GM18505 (cell line): Measurements from ENCODE around the gene CBFA2T3.

Experiments used
- ATAC-seq: cut with Tn5 transposase; IDR thresholded peaks from one replicate; pipeline ENCODE4 v1.9.1; 2021; ENCODE audit not compliant: unreplicated experiment
- POLR2A ChIP-seq: IDR thresholded peaks from 4 replicates; pipeline ENCODE4 v1.6.1; 2011; ENCODE audit warnings: borderline replicate concordance; ENCODE audit not compliant: insufficient read depth, insufficient read length; ENCODE audit errors: extremely low read depth

The CBFA2T3 gene

DNA sequence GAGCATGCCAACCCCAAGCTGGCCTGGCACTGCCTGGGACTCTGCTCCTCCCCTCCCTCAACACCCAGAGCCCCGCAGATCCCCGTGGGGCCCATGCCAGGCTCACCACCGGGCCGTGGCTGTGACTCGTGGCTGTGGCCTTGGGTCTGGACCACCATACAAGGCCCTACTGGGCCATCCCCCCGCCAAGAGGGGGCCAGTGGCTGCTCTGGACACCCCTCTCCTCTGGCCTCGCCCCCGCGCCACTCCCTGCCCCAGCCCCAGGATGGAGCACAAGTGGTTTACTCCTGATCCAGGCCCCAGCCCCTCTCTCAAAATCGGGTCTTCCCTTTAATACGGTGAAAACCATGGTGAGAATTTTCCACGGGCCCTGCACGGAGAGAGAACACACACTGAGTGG, 113.6 kb downstream of the CBFA2T3 start:
- no peak for TF ChIP-seq POLR2A
- ATAC-seq: no peak

DNA sequence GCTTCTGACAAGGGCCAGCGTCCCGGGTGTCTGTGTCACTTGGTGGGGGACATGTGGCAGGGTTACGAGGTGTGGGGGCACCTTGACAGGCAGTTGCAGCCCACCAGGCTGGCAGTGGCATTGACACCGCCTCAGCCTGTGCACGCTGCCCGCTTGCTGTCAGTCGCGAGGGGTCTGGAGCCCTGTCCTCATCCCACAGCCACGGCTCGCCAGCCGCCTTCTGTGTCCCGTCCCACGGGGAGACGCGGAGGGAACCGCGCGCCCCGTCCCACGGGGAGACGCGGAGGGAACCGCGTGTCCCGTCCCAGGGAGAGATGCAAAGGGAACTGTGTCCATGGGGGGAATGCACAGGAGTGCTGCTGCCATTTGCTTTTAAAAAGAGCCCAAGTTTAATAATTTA, 114.0 kb downstream of the CBFA2T3 start:
- ATAC-seq: no peak
- TF ChIP-seq POLR2A: no peak

DNA sequence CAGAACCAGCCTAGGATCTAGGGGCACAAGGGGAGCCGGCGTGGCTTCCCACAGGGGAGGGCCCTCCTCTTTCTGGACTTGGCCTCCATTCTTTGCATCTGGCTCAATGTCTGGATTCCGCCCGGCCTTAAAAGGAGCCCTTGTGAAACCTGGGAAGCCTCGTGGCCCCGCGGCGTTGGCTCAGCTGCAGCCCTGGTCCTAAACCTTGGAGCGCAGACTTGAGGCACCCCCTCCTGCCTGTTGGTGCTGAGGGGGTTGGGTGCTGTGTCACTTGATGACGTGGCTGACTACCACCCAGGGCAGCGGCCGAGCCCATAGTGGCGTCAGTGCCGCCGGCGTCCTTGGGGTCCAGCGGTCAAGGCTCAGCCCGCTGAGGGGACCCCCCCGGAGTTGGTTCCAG, 115.6 kb downstream of the CBFA2T3 start:
- TF ChIP-seq POLR2A: no peak
- no peak for ATAC-seq

DNA sequence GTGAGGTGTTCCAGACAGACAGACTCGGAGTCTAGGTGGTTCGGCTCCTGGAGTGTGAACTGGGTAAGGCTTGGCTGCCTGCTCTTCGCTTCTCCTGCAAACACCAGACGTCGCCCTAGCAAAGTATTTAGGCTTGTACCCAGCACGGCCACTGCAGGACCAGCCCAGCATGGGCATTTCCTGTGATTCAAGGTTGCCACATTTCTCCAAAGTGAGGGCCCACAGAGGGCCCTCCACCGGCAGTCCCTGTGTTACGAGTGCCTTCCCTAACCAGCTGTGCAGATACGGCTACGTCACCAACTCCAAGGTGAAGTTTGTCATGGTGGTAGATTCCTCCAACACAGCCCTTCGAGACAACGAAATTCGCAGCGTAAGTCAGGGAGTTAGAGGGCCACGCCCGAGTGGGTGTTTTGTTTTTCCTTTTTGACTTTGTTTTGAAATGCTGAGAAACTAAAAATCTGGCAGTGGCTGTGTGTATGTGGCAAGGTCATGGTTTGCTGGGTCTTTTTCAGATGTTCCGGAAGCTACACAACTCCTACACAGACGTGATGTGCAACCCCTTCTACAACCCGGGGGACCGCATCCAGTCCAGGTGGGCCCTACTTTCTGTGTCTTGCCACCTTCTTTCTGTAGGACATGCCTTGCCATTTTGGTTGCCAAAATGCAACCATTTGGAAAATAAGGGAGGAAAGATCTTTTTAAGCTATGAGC, 117.5 kb downstream of the CBFA2T3 start:
- no peak for ATAC-seq
- no peak for TF ChIP-seq POLR2A

DNA sequence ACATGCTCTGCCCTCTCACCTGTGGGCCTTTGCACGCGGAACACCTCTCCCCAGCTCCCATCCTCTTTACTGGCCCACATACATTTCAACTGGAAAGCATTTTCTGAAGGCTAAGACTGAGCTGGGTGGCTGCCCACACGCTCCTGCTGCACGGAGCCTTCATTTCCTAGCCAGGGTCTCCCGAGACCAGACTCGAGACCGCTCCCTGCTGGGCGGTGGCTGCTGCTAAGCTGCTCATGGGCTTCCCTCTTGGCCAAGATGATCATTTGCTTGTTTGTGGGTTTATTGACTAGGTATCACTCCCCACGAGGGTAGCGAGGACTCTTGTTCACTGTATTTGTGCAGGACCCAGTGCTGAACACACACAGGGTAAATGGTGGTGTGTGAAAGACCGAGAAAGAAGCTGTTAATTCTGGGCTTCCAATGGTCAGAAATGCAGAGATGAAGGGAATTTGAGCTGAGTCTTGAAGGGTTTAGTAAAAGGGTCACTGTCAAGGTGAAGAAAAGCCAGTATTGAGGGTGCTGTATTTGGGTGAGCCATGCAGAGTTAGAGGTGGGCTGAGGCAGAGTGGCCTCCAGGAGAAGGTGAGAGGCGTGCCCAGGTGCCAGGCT, 119.2 kb downstream of the CBFA2T3 start:
- no peak for TF ChIP-seq POLR2A
- ATAC-seq: peak; percentile 41

DNA sequence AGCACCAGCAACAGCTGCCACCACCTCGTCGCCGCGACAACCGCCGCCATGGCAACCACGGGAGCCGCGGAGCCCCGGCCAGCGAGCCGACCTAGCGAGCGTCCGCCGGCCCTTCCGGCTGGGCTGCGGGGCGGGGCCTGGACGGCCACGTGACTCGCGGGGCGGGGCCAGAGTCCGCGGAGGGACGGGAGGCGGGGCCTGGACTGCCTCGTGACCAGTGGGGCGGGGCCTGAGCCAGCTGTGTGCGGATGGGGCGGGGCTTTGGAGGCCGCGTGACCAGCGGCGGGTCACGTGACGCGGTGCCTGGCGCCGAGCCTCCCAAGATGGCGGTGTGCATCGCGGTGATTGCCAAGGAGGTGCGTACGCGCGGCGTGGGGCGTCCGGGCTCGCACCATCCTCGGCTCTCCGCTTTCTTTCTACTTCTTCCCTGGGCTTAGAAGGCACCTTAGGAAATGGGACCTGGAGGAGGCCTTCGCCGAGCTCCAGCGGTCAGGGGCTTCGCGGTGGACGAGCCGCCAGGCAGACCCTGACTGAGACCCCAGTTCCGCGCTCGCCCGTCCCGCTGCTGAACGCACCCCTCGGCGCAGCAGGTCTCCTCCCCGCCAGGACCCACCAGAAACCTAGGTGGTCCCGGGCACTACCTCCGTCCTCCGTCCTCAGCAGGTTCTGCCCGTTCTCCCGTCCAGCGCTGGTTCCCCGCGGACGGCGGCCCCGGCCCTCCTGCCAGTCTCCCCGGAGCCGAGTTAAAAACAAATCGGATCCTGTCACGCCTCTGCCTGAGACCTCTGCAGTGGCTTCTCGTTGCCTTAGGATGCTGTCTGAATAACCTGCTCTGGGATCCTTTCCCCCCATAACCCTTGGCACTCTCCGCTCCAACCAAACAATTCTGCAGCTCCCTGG, 119.9 kb downstream of the CBFA2T3 start, which contains the start of the genes GALNS and TRAPPC2L:
TSS of gene GALNS (minus strand) at position 120 of the 900 bp plus-strand sequence. CDS start at position 50, 70 bp downstream.
TSS of gene TRAPPC2L (plus strand) at position 300 of the 900 bp plus-strand sequence. CDS start at position 324, 24 bp downstream.
- peak; percentile 92 for TF ChIP-seq POLR2A
- peak; percentile 72 for ATAC-seq

DNA sequence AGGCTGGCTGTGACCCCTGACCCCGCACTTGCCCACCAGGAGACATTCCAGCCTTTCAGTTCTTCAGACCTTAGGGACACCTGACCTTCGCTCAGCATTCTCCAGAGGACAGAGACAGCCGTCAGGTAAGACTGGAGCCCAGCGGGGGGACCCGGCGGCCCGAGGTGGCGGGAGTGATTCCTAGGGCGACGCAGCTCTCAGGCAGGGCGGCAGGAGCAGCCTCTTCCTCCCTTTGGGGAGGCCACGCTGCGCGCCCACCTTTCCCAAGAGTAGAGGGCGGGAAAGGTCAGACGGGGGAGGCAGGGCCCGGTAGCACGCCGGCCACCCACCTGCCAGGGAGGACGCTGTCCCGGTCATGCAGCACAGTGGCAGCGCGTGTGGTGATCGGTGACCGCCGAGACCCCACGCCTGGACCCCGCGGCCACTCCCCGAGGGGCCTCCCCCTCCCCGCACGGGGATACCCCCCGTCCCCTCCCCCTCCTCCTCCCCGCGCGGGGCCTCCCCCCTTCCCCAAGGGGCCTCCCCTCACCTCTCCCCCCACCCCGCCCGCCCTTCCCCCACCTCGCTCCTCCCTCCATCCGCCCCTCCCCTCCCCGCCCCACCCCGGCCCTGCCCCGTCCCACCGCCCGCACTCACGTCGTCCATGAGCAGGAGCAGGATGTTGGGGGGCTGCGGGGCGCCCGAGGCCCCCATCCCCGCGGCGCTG, 120.7 kb downstream of the CBFA2T3 start:
- ATAC-seq: no peak
- no peak for TF ChIP-seq POLR2A

DNA sequence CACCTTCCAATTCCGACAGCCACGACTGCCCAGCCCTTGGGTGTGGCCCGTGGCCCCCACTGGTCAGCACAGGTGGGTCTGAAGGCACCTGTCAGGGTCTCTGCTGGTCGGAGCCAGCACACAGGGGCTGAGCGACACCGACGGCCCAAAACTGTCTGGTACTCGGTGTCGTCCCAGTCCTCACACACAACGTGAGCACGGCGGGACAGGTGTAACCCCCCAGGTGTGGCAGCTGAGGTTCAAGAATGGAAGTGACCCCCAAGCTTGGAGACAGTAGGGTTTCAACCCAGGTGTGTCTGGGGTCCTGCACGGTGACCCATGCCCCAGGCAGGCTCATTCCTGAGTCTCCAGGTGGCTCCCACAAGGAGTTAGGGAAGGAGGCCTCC, 121.3 kb downstream of the CBFA2T3 start:
- ATAC-seq: no peak
- TF ChIP-seq POLR2A: no peak

DNA sequence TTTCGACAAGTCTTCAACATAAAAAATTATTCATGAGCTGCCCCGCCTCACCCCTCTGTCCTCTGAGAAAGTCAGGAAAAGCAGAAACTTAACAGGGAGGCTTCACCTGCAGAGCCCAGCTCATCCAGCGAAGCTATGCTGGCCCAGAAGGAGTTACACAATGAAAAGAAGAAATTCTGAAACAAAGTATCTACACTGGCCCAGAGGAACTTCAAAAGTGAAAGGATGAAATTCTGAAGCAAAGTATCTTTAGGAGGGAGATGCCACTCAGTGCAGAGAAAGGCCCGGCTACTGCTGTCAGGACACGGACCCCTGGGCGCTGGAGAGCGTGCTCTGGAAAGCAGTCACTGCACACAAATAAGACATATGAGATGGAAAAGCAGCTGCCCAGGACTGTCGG, 121.8 kb downstream of the CBFA2T3 start:
- TF ChIP-seq POLR2A: no peak
- ATAC-seq: no peak

DNA sequence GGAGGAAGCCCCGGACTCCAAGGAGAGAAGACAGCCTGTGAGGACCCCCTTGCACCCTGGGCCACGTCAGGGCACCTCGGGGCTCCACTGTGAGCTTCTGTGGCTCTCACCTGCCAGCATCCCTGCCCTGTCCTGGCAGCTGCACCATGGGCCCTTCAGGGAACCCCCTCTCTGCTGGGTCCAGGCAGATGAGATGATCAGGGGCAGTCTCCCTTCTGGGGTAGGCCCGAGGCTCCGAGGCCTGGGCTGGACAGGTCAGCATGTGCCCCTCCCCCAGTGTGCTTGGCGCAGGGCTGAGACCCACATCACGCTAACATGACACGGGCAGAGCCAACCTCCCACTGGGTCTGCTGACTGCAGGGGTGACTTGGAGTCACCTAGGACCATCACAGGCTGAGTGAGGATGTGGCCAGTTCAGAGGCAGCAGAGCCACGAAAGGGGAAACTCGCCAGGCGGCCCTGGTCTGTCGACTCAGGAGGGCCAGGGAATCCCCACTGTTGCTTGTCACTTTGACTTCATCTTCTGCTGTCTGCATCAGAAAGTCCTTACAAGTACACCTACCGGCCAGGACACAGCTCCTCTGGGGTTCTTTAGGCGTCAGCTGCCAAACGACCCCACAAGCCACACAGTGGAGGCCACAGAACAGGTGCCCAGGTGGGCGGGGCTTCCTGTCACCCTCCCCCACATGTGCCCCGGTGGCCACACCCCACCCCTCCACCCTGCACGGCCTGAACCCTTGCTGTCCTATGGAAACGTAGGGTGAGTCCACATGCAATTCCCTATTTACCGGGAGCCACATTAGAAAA, 122.5 kb downstream of the CBFA2T3 start:
- ATAC-seq: no peak
- TF ChIP-seq POLR2A: no peak

DNA sequence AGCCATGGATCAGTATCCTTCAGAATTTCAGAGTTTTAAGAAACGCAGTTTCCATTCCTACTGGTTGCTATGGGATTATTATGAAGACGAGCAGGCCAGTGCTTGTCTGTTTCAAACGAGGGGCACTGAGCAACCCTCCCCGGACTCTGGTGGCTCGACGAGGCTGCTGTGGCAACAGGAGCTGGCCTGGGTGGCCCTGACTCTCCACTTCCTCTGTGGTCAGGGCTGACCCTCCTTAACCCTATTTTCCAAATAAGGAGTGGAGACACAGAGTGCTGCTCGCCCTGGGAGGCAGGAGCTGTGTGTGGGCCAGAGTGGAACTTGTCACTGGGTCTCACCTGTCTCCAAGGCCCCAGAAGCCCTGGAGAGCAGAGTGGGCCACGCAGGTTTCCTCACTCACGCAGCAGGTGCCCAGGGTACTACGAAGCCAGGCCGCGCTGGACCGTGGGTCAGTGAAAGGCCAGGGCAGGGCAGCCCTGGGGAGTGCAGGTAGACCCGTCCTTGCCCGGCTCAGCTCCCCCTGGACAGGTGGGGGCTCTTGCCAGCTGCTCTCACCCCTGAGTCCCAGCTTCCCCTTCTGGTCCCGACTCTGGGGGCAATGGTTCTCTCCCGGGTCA, 123.6 kb downstream of the CBFA2T3 start:
- ATAC-seq: no peak
- no peak for TF ChIP-seq POLR2A

DNA sequence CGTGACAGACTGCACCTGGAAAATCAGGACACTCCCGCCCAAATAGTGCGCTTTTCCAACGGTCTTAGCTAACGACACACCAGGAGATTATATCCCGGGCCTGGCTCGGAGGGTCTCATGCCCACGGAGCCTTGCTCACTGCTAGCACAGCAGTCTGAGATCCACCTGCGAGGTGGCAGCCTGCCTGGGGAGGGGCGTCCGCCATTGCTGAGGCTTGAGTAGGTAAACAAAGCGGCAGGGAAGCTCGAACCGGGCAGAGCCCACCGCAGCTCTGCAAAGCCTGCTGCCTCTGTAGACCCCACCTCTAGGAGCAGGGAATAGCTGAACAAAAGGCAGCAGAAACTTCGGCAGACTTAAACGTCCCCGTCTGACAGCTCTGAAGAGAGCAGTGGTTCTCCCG, 125.4 kb downstream of the CBFA2T3 start:
- TF ChIP-seq POLR2A: no peak
- ATAC-seq: no peak
